ELF-1 (cell line): ENCODE measurements around the gene CHST13.

Experiments
- DNase-seq: peaks from one replicate; pipeline ENCODE4 v3.0.0-alpha.2; 2016; ENCODE audit warnings: low read depth, low spot score

The CHST13 gene

GRCh38 chr3:126554560-126555525 is 30.9 kb downstream of the CHST13 start:
- DNase-seq, result no peak

GRCh38 chr3:126555795-126556636 is 32.1 kb downstream of the CHST13 start:
- no peak for DNase-seq

GRCh38 chr3:126556637-126557414 is 32.9 kb downstream of the CHST13 start:
- no peak for DNase-seq

GRCh38 chr3:126557415-126557745 is 33.4 kb downstream of the CHST13 start:
- no peak for DNase-seq

DNA sequence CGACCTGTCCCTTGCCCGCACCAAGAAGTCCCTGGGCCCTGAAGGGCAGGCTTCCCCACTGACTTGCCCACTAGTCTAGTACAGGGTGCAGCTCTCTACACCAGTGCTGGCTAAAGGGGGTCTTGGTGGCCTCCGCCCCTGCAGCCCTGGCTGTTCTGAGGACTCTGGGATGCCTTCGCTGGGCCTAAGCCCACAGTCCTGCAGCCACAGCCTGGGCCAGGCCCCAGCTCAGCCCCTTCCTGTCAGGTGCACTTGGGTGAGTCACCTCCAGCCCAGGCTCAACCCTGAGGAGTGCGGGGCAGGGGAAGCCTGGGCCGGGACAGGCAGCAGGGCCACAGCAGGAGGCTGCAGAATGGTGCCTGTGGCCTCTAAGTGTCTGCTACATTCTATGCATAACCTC is 33.8 kb downstream of the CHST13 start:
- no peak for DNase-seq

GRCh38 chr3:126558336-126559071 is 34.5 kb downstream of the CHST13 start, which contains the start of gene C3orf22:
Gene C3orf22, minus strand, starts transcription at chr3:126558932. Its CDS starts 5,542 bp downstream, at chr3:126553390.
- no peak for DNase-seq

DNA sequence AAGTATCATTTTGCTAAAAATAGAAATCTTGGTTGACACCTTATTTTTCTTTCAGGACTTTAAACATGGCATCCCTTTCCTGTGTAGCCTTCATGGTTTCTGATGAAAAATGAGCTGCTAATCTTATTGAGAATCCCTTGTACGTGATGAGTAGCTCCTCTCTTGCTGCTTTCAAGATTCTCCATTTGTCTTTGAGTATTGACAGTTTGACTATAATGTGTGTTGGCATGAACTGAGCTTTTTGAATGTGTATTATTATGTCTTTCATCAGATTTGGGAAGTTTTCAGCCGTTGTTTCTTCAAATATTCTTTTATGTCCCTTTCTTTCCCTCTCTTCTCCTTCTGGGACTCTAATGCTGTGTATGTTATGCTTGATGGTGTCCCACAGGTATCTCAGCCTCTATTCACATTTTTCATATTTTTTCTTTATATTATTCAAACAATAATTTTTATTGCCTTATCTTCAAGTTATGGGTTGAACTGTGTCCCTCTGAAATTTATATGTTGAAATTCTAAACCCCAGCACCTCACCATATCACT is 38.9 kb downstream of the CHST13 start:
- DNase-seq, result no peak

DNA sequence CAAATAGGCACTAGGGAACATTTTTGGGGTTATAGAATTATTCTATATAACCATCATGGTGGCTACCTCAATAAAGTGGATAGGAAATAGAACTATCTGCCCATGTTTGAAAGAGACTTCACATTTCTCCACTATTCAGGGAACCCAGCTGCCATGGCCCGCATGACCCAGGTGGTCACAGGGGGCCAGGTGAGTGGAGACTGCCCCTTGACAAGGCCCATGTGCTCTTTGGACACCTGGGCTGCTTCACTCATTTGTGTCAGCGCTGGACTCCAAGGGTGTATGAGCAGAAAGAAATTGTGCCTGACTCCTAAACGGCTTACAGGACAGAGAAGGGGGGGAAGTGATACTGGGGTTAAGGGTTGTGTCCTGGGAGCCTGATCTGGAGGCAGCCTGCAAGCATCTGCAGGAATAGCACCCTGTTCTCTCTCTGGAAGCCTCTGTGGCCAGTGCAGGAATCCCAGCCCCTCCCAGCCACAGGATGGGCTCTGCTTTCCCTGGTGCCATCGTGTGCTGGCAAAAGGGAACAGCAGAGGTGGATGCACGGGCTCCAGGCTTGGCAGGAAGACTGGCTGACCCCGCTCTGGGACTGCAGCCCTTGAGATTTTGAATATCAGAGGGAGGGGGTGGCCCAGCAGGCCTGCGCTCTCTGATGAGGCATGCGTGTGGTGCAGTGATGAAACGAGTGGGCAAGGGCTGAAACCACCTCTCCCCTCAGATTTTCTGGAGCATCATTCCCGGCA is 43.9 kb downstream of the CHST13 start:
- DNase-seq, result no peak

- no peak for DNase-seq
Observed at GRCh38 chr3:126568776-126569342, 44.9 kb downstream of the CHST13 start.

DNA sequence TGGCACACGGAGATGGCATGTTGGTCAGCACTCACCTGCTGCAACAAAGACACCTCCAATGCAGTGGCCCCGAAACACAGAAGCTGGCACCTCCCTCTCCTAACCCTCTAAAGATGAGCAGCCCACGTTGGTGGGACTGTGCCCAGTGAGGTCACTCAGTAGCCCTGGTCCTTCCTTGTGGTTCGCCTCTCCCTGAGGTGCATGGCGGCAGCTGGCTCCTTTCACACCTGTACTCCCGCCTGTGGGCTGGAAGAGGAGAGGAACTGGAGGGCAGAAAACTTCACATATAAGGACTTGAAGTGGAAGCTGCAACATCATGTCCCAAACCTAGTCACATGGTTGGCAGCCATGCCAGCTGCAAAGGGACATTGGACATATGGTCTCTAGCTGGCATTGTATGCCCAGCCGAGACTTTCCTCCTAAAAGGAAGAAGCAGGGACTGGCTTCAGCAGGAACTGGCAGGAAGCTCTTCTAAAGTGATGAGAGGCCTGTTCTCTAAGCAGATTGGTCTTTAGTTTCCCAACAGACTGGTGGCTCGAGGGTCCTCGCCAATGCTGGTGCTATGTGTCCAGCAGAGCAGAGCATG is 45.5 kb downstream of the CHST13 start:
- DNase-seq, result no peak

GRCh38 chr3:126570103-126570541 is 46.2 kb downstream of the CHST13 start:
- no peak for DNase-seq

DNA sequence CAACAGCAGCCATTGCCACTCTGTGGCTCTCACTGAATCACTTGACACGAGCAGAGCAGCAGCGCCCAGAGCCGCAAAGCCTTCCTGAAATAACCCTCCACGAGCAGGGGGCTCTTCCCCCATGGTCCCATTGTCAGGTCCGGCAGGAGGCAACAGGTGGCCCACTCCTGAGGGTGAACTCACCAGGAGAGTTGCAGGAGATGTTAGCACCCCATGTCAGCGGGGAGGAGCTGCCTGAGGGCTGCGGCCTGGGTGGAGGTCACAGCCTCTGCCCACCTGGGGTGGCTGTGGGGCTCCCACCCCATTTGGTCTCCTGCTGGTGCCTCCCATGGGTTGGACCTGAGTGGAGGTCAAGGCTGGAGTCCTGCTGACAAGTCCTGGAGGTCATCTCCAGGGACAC is 47.1 kb downstream of the CHST13 start:
- no peak for DNase-seq

GRCh38 chr3:126573492-126574117 is 49.6 kb downstream of the CHST13 start:
- DNase-seq, result peak; percentile 63

GRCh38 chr3:126577261-126577660 is 53.3 kb downstream of the CHST13 start:
- DNase-seq, result no peak

GRCh38 chr3:126578702-126579101 is 54.7 kb downstream of the CHST13 start:
- DNase-seq, result no peak

DNA sequence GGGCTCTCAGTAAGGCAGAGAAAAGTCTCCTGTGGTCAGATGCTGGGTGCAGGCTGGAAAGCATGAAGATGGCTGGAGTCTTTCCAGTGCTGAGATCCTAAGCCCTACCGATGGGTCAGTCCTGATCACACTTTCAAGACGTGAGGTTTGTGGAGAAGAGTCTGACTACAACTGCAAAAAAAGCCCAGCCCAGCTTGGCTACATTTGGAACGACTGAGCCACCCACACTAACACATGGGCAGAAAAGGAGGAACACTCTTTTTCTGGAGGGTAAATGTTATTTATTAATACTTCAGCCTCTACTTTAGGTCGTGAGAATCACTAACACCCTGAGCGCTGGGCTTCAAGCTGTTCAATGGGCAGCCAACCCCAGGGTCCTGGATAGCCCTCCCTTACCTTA is 56.8 kb downstream of the CHST13 start:
- no peak for DNase-seq

DNA sequence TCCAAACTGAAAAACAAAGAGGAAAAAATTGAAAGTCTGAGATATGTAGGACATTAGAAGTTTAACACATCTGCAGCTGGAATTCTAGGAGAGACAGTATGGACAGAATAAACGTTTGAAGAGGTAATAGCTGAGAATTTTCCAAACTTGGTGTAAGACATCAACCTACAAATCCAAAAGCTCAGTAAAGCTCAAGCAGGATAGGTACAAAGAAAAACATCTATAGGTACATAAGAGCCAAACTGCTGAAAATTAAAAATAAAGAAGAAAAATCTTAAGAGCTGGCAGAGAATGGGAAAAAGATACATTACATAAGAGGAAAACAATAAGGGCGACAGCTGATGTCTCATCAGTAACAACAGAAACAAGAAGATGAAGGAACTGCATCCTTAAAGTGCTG is 57.6 kb downstream of the CHST13 start:
- DNase-seq, result no peak

GRCh38 chr3:126582311-126582710 is 58.4 kb downstream of the CHST13 start:
- no peak for DNase-seq

- DNase-seq, result peak; percentile 30
Observed at GRCh38 chr3:126591515-126591914, 67.6 kb downstream of the CHST13 start.
